Endothelial cell of umbilical vein (primary cell): ENCODE results near the gene GABRA5. TPM values are rescaled to one million over a fixed set of nuclear protein-coding genes. Genes with fewer than 3 reads are reported as not detected.

Experiments
- BruUV-seq: library from RNA; stranded (reverse); fragments of 400-500 nt; replicated peaks from 2 replicates; lab custom pipeline; 2021; lab: Mats Ljungman, UMichigan
- CTCF ChIA-PET: fragments of 300-600, 350-600 bp; sonication (Branson Sonifier 250); formaldehyde crosslinking; loops from one replicate; lab custom pipeline; 2021; ENCODE audit warnings: antibody characterized with exemption, inconsistent platforms; lab: Charles Lee
- POLR2A ChIA-PET: fragments of 300-600, 350-600 bp; sonication (Branson Sonifier 250); formaldehyde crosslinking; loops from one replicate; lab custom pipeline; 2021; ENCODE audit warnings: antibody characterized with exemption, inconsistent platforms; lab: Charles Lee
- DNase-seq: peaks from one replicate; pipeline ENCODE4 v3.0.0-alpha.2; 2011; ENCODE audit warnings: low read depth, low spot score
- FAIRE-seq: peaks from 2 replicates; lab custom pipeline; 2011; peaks lifted over from hg19 to GRCh38; lab: Jason Lieb, UNC
- H2AFZ ChIP-seq: 2 replicates; pipeline ENCODE4 v1.6.0; 2012; ENCODE audit warnings: low read depth, low read length, control low read depth, inconsistent platforms
- H3K27ac ChIP-seq: 2 replicates; pipeline ENCODE4 v1.5.1; 2011; ENCODE audit warnings: low read depth, mild to moderate bottlenecking, control low read depth, low read length, moderate library complexity; ENCODE audit not compliant: insufficient read depth
- H3K27me3 ChIP-seq, 2 experiments: 2 replicates each; pipeline versions ENCODE4 v1.6.0 to v1.6.1; 2011; ENCODE audit warnings: low read length in 2 of 2, mixed read lengths in 1 of 2; ENCODE audit not compliant: control insufficient read depth in 2 of 2, insufficient read depth in 2 of 2
- H3K36me3 ChIP-seq, 2 experiments: 2 replicates in 1 of 2; 3 replicates in 1 of 2; pipeline ENCODE4 v1.5.1; 2011; ENCODE audit warnings: low read length in 2 of 2, mild to moderate bottlenecking in 1 of 2, moderate library complexity in 1 of 2; ENCODE audit not compliant: control insufficient read depth in 2 of 2, insufficient read depth in 2 of 2; ENCODE audit errors: extremely low read depth in 1 of 2
- H3K4me1 ChIP-seq: 3 replicates; pipeline ENCODE4 v1.5.1; 2011; ENCODE audit warnings: mild to moderate bottlenecking, low read length; ENCODE audit not compliant: control insufficient read depth, insufficient read depth; ENCODE audit errors: extremely low read depth
- H3K4me2 ChIP-seq: 2 replicates; pipeline ENCODE4 v1.6.1; 2011; ENCODE audit warnings: low read length, control low read depth, mixed read lengths; ENCODE audit not compliant: insufficient read depth
- H3K4me3 ChIP-seq, 3 experiments: fragments of 200-600 bp in 1 of 3; sonication (generic), shearing (Covaris generic) in 1 of 3; replicated peaks in 1 of 3; 2 replicates each; pipeline ENCODE4 v1.5.1; 2011 to 2016; ENCODE audit warnings: control low read depth in 3 of 3, low read length in 3 of 3, mild to moderate bottlenecking in 2 of 3, inconsistent platforms in 1 of 3, low read depth in 1 of 3, moderate library complexity in 1 of 3; ENCODE audit not compliant: insufficient read depth in 1 of 3
- H3K79me2 ChIP-seq: 2 replicates; pipeline ENCODE4 v1.6.0; 2012; ENCODE audit warnings: low read length, inconsistent platforms; ENCODE audit not compliant: control insufficient read depth, insufficient read depth
- H3K9ac ChIP-seq: replicated peaks from 2 replicates; pipeline ENCODE3; 2011; ENCODE audit warnings: low read length, control low read depth; ENCODE audit not compliant: insufficient read depth; ENCODE audit errors: extremely low read depth
- H3K9me1 ChIP-seq: replicated peaks from 3 replicates; pipeline ENCODE4 v1.6.0; 2011; ENCODE audit warnings: mild to moderate bottlenecking, low read length; ENCODE audit not compliant: control insufficient read depth, insufficient read depth; ENCODE audit errors: extremely low read depth
- H3K9me3 ChIP-seq: replicated peaks from 2 replicates; pipeline ENCODE4 v1.5.1; 2012; ENCODE audit warnings: low read length, inconsistent platforms; ENCODE audit not compliant: control insufficient read depth, insufficient read depth
- H4K20me1 ChIP-seq: replicated peaks from 2 replicates; pipeline ENCODE3; 2011; ENCODE audit warnings: mild to moderate bottlenecking, low read length; ENCODE audit not compliant: control insufficient read depth, insufficient read depth; ENCODE audit errors: extremely low read depth
- EZH2 ChIP-seq: IDR thresholded peaks from 2 replicates; pipeline ENCODE4 v1.6.1; 2012; ENCODE audit warnings: borderline replicate concordance, low read depth, mild to moderate bottlenecking, moderate library complexity, low read length, inconsistent platforms; ENCODE audit not compliant: severe bottlenecking
- FOS ChIP-seq: IDR thresholded peaks from 2 replicates; pipeline ENCODE4 v1.6.1; 2011; ENCODE audit warnings: mild to moderate bottlenecking, low read length, moderate library complexity, borderline replicate concordance; ENCODE audit not compliant: insufficient read depth
- GATA2 ChIP-seq: IDR thresholded peaks from 2 replicates; pipeline ENCODE4 v1.7.0; 2011; ENCODE audit warnings: low read depth, mild to moderate bottlenecking, moderate library complexity, mixed read lengths, low read length; ENCODE audit not compliant: insufficient read length, insufficient read depth
- JUN ChIP-seq: IDR thresholded peaks from 2 replicates; pipeline ENCODE4 v1.6.1; 2011; ENCODE audit warnings: borderline replicate concordance, low read depth; ENCODE audit not compliant: insufficient read length, insufficient read depth
- MYC ChIP-seq: IDR thresholded peaks from one replicate; pipeline ENCODE4 v1.6.1; 2011; ENCODE audit warnings: mild to moderate bottlenecking, low read depth, low read length
- POLR2A ChIP-seq: IDR thresholded peaks from 2 replicates; pipeline ENCODE4 v1.6.1; 2012; ENCODE audit warnings: low read depth, mild to moderate bottlenecking, control low read depth, low read length
- POLR2AphosphoS5 ChIP-seq: IDR thresholded peaks from 2 replicates; pipeline ENCODE4 v1.6.1; 2012; ENCODE audit warnings: low read depth, mild to moderate bottlenecking, control low read depth, low read length, moderate library complexity; ENCODE audit not compliant: insufficient read depth
- dilution Hi-C: fragments of 300-500 bp; cut with MboI; formaldehyde crosslinking; loops from one replicate; pipeline ENCODE4 v1.15.0; 2019; ENCODE audit warnings: low sequenced_read_pairs; ENCODE audit not compliant: extremely low pct_ligation_motif_present
- intact Hi-C: fragments of 100-400 bp; cut with micrococcal nuclease; formaldehyde crosslinking; loops from one replicate; pipeline ENCODE4 v1.10.0; 2022
- polyA plus RNA-seq, 4 experiments: library from polyadenylated mRNA; depleted of rRNA in 3 of 4; stranded (reverse) in 3 of 4; unstranded in 1 of 4; fragments of >200 nt; gene quantifications; 2 replicates each; pipeline versions ENCODE4 v1.2.1 to v1.2.3, GENCODE V29; 2011 to 2012; ENCODE audit warnings: missing spikeins in 1 of 4
- total RNA-seq: library from RNA; stranded (reverse); gene quantifications from 2 replicates; pipeline ENCODE4 v1.2.3, GENCODE V29; 2021
- TF ChIP-seq, protein P1 (sequence below): IDR thresholded peaks from 2 replicates; pipeline ENCODE4 v1.6.1; 2011; ENCODE audit not compliant: insufficient read depth, insufficient read length
- TF ChIP-seq, protein P2 (sequence below), 2 donors: IDR thresholded peaks; 1 replicate in 1 of 2; 2 replicates in 1 of 2; pipeline ENCODE4 v1.5.1; 2011; ENCODE audit warnings: low read length in 2 of 2, mild to moderate bottlenecking in 2 of 2, moderate library complexity in 2 of 2, control low read depth in 1 of 2, inconsistent platforms in 1 of 2, low read depth in 1 of 2; ENCODE audit not compliant: insufficient read depth in 1 of 2; ENCODE audit errors: extremely low read depth in 1 of 2

Gene GABRA5
- total and polyA plus RNA-seq, 2 donors (not counting 3 experiments of a cell fraction or from before 2014, with no cell fraction given), result not detected

- Histone ChIP-seq H3K4me3 (no peak overlapping the region), H3K27me3 (no peaks in the 10 kb centered on the region), H3K79me2 (no peaks in the 10 kb centered on the region), H3K4me1 (no peaks in the 10 kb centered on the region), H3K4me2 (no peak overlapping the region), H2AFZ (no peak overlapping the region), H3K27ac (no peak overlapping the region), H4K20me1 (no peaks in the 10 kb centered on the region), H3K9ac (no peak overlapping the region), H3K9me1 (no peaks in the 10 kb centered on the region), H3K36me3 (no peaks in the 10 kb centered on the region), H3K9me3 (no peaks in the 10 kb centered on the region)
- dilution Hi-C loops, result no loop called here
- no peak for DNase-seq
- ChIA-PET CTCF (no interaction called here), POLR2A (no interaction called here)
- intact Hi-C loops, result loop anchor here (5.0 kb wide), 1 partner anchor 464 kb away; no protein-coding TSS in a partner anchor
- FAIRE-seq, result no peak
- no TSS peak for BruUV-seq
- TF ChIP-seq POLR2A, result no peak
- no peak for TF ChIP-seq FOS
- no peak for TF ChIP-seq GATA2
- TF ChIP-seq JUN, result no peak
- TF ChIP-seq MYC, result no peak
- TF ChIP-seq, protein P1, sequence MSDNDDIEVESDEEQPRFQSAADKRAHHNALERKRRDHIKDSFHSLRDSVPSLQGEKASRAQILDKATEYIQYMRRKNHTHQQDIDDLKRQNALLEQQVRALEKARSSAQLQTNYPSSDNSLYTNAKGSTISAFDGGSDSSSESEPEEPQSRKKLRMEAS, result no peak
- TF ChIP-seq, protein P2, sequence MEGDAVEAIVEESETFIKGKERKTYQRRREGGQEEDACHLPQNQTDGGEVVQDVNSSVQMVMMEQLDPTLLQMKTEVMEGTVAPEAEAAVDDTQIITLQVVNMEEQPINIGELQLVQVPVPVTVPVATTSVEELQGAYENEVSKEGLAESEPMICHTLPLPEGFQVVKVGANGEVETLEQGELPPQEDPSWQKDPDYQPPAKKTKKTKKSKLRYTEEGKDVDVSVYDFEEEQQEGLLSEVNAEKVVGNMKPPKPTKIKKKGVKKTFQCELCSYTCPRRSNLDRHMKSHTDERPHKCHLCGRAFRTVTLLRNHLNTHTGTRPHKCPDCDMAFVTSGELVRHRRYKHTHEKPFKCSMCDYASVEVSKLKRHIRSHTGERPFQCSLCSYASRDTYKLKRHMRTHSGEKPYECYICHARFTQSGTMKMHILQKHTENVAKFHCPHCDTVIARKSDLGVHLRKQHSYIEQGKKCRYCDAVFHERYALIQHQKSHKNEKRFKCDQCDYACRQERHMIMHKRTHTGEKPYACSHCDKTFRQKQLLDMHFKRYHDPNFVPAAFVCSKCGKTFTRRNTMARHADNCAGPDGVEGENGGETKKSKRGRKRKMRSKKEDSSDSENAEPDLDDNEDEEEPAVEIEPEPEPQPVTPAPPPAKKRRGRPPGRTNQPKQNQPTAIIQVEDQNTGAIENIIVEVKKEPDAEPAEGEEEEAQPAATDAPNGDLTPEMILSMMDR (IDR thresholded peaks at IDR 0.05; ENCODE audit: extremely low read depth in 1 of 2, insufficient read depth in 1 of 2, low read depth in 1 of 2, low read length in 2 of 2), result no peak
- TF ChIP-seq POLR2AphosphoS5, result no peak
- TF ChIP-seq EZH2, result no peak
These were observed 26.6 kb downstream of the GABRA5 start for GRCh38 chr15:26893351-26894065.
